Stimulated activated CD4-positive, alpha-beta T cell treated with anti-CD3 and anti-CD28 coated beads, Interleukin-15, amount 100 ng/mL, for 1 hour (primary cell): Measurements from ENCODE around the gene ZBTB47.

ENCODE experiments used
- DNase-seq, 2 donors: peaks; one replicate each; pipeline ENCODE4 v3.0.0-alpha.2; 2020; ENCODE audit warnings: low read depth in 1 of 2, low spot score in 1 of 2

ZBTB47 gene

DNA sequence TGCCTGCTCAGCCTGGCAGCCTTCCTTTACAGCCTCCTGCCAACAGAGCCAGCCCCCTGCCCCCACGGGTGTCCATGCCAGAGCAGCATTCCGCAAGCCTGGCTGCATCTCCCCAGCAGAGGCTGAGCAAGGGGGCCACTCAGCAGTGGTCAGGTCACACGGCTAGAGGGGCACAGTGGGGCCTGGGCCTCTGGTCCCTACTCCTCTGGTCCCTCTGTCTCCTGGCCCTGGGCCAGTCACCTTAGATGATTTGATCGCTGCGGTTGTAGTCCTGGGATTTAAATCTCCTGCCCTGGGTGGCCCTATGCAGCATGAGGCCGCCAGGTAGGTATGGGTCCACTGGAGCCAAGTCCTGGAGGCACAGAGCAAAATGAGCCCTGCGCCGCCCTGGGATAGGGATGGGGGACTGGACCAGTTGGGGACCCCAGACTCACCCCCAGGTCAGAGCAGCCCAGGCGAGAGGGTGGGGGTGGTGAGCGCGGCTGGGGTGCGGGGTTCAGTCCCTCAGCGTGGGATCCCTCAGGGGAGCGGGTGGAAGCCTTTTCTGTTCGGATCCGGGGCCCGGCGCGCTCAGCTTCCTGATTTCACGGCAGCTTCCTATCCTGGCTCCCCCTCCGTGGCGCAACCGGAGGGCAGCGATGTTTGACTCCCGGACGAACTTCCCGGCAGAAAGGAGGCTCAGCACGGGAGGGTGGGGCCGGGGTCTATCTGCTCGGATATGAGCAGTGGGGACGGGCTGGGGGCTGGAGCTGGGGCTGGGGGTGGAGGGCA, at the start of gene ZBTB47:
ZBTB47 (plus strand) TSS at position 138 of the 771 bp plus-strand sequence. CDS start 4,659 bp downstream, outside the sequence.
- no peak for DNase-seq

DNA sequence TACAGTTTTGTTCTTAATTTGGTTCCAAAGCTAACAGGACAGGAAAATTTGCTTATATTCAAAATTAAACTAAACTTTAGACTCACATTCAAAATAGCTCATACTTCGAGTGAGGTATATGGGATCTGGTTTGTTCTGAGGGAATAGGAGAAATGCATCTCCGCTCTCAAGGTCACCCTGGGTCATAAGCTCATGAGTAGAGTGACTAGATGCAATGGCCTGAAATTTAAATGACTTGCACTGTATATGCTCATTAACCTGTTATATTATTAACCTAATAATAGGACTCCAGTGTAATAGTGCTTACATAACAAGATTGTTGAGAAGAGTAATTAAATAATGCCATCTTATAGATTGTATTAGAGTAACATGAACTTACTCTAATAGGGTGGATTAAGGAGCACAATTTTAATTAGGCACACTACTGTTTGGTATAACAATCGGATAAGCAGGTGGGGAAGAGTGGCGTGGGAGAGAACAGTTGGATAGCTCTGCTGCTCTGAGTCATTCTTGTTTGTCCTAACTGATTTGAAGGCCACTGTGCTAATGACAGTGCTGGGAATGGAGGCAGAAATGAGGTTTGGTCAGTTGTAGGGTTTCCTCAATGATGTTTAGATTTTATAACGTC, 47.8 kb upstream of the ZBTB47 start:
- DNase-seq, result no peak

DNA sequence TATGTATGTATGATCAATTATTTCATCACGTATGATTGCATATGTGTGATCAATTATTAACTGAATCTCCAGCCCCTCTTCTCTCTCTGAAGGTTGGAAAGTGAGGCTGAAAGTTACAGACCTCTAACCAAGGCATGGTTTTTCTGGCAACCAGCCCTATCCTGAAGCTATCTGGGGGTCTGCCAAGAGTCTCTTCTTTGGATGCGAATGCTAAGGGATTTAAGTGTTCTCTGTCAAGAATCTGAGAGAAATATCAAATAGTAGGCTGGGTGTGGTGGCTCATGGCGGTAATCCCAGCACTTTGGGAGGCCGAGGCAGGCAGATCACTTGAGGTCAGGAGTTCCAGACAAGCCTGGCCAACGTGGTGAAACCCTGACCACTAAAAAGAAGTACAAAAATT, 44.9 kb upstream of the ZBTB47 start:
- no peak for DNase-seq

DNA sequence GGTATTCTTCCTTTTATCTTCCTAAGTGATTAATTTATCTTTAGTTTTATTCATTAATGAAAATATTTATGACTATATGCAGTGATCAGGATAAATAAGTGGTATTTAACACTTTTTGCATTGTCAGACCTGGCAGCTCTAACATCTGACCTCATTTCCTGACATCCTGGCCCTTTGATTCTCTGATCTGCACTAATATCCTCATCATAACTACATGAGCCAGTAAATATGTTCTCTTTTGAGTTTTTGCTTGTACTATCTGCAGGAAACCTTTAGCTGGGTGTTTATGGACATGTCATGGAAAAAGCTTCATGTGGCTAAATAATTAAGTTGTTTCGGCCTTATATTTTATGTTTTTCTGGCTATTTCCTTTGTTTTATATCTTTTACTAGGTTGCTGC, 42.5 kb upstream of the ZBTB47 start:
- no peak for DNase-seq

DNA sequence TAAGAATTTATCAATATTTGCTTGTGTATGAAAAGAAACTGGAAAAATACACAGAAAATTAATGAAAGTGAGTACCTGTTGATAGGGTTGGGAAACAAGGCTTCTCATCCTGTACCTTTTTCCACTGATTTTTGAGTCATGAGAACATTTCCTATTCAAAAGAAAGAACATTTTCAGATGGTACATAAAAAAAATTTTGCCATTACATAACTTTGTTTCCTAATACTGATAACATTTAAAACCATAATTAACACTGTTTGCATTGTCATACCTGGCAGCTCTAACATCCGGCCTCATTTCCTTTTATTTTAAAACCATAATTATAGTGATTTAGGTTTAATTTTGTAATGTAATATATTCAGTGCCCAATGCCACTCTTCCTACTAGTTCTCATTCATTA, 41.3 kb upstream of the ZBTB47 start:
- no peak for DNase-seq

DNA sequence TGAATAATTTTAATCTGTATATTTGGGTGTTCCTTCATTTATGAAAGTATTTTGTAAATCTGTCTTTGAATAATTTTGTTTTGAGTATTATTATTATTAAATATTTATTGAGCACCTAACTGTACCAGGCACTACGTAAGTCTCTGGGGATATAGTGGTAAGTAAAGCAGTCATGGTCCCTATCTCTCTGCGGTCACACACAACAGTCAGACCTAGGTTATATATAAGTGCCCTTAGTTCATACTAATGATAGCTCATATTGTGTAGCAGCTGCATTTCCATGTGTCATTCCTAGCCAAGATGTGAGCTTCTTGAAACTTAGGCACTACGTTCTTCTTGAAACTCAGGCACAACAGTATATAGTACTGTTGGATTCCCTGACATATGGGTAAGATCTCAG, 40.6 kb upstream of the ZBTB47 start:
- no peak for DNase-seq

DNA sequence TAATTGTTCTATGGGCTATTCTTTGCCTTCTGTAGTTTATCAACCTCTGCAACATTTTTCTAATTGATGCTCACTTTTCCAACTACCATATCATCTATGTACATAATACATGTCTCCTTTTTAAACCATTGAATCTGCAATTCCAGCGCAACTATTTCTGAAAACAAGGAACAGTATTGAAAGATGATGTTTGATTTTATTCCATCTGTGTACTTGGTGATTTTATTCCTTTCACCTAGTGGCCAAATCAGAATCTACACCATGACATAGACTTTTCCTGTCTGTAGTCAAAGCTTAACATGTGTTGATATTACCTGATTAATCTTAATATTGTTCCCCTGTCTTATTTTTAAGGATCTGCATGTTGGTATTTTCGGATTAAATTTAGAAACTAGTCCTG, 40.0 kb upstream of the ZBTB47 start:
- DNase-seq, result no peak

DNA sequence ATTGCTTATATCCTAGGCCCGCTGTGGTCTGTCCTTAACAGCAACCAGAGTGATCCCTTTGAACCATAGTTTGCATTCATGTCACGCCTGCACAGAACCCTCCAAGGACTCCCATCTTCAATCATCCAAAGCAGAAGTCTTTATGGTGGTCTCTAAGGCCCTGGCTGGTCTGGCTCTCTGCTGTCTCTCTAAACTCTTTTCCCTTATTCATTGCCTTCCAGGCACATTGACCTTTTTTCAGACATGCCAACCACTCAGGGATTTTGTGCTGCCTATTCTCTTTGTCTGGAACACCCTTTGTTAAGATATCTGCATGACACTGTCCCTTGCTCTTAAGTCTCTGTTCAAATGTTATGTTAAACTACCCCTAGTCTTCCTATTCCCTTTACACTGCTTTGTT, 21.9 kb upstream of the ZBTB47 start:
- no peak for DNase-seq

DNA sequence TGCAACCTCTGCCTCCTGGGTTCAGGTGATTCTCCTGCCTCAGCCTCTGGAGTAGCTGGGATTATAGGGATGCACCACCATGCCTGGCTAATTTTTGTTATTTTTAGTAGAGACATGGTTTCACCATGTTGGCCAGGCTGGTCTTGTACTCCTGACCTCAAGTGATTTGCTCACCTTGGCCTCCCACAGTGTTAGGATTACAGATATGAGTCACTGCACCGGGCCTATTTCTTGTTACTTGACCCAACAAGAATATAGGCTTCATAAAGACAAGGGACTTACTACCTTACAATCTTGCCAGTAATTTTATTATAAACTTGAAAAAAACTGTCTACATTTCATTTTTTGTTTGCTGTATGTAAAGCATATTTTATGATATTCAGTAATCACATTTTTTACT, 21.4 kb upstream of the ZBTB47 start:
- no peak for DNase-seq

DNA sequence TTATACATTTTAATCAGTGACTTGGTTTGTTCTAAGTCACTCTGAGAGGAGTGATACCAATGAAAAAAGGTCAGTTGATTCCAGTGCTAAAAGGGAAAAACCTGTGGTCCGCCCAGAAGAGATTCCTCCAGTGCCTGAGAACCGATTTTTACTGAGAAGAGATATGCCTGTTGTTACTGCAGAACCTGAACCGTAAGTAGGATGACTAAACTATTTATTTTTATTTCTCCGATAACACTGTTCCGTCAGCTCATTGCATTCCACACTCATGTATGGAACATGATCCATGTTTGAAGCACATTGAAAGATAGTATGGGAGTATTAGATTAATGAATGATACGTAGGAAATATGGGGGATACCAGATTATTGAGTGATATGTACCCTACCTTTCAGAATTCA, 20.0 kb upstream of the ZBTB47 start:
- no peak for DNase-seq

DNA sequence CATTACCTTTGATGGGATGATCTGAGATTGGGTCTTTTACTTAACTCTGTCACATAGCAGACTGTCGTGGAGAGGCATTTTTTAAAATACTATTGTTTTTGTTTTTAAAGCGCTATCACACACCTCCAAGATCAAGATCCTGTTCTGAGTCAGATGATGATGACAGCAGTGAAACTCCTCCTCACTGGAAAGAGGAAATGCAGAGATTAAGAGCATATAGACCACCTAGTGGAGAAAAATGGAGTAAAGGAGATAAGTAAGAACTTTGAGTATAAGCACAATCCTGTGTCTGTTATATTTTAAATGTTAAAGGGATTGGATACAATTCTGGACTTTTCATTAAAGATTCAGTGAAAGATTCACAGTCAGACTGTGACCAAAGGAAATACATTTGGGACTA, 18.4 kb upstream of the ZBTB47 start:
- no peak for DNase-seq

DNA sequence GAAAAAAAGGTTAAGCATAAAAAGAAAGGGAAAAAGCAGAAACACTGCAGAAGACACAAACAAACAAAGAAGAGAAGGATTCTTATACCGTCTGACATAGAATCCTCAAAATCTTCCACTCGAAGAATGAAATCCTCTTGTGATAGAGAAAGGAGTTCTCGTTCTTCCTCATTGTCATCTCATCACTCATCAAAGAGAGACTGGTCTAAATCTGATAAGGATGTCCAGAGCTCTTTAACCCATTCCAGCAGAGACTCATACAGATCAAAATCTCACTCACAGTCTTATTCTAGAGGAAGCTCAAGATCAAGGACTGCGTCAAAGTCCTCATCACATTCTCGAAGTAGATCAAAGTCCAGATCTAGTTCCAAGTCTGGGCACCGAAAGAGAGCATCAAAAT, 16.5 kb upstream of the ZBTB47 start:
- DNase-seq, result no peak

DNA sequence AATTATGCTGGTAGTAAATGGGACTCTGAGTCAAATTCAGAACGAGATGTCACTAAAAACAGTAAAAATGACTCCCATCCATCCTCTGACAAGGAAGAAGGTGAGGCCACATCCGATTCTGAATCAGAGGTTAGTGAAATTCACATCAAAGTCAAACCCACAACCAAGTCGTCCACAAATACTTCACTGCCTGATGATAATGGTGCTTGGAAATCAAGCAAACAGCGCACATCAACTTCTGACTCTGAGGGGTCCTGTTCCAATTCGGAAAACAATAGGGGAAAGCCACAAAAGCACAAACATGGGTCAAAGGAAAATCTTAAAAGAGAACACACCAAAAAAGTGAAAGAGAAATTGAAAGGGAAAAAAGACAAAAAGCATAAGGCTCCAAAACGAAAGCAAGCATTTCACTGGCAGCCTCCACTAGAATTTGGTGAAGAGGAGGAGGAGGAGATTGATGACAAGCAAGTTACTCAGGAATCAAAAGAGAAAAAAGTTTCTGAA, 15.1 kb upstream of the ZBTB47 start:
- DNase-seq, result no peak

DNA sequence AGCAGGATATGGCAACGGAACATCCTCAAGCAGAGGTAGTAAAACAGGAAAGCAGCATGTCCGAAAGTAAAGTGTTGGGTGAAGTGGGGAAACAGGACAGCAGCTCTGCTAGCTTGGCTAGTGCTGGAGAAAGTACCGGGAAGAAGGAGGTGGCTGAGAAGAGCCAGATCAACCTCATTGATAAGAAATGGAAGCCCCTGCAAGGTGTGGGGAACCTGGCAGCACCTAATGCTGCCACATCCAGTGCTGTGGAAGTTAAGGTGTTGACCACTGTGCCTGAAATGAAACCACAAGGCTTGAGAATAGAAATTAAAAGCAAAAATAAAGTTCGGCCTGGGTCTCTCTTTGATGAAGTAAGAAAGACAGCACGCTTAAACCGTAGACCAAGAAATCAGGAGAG, 14.3 kb upstream of the ZBTB47 start:
- DNase-seq, result no peak

DNA sequence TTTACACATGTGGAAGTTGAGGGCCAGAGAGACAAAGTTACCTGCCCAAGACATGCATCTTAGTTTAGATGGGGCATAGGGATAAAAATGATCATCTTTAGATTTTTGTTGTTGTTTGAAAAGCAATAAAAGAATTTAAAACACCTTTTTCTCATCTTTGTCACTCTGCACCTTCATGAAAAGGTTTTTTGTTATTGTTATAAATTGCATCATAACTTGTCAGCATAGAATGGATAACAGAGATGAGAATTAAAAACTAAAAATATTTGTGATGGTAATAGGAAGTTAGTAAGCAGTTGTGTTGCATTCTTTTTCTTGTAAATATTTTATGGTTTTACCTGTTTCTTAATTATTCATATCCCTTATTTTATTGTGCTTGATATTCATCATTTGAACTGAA, 13.4 kb upstream of the ZBTB47 start:
- DNase-seq, result no peak

DNA sequence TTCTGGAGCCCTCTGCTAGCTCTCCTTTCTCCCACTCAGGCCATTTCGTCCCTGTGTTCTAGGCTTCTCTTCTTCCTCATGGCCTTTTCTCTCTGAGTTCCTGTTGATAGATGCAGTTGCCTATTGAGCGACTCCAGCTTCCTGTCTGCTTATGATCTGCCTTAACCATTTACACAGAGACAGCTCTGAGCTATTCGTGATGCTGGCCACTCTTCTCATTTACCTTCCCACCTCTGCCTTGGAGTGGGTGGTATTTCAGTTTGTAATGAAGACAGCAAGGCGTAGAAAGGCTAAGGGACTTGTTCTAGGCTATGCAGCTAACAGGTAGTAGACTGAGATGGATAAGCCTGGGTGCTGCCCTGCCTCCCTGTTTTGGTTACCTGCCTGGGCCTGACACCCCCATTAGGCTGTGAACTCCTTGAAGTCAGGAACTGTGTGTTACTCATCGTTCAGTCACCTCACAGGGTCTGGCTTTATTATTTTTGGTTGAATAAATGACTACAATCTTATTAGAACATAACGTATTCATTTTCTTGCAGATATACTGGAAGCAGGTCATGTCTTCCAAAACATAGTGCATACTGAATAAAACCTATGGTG, 12.6 kb upstream of the ZBTB47 start:
- DNase-seq, result no peak

DNA sequence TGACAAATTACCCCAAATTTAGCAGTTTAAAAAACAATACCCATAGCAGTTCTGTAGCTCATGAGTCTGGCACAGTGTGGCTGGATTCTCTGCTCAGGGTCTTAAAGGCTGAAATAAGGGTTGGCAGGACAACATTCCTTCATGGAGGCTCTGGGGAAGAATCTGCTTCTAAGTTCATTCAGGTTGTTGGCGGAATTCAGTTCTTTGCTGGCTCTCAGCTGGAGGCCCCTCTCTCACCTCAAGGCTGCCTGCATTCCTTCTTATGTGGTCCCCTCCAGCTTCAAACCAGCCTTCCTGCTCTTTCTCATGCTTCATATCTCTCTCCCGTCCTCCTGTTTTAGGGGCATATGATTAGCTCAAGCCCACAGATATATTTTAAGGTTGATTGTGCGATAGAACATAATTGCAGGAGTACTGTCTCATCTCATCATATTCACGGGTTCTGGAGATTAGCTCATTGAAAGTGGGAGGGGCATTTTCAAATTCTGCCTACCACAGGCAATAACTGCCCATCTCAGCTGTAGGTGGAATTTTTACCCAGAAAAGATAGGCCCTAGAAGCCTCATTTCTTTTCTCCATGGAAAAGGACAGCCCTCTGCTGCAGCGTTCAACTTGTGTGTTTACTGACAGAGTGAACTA, 5.6 kb upstream of the ZBTB47 start:
- DNase-seq, result no peak

DNA sequence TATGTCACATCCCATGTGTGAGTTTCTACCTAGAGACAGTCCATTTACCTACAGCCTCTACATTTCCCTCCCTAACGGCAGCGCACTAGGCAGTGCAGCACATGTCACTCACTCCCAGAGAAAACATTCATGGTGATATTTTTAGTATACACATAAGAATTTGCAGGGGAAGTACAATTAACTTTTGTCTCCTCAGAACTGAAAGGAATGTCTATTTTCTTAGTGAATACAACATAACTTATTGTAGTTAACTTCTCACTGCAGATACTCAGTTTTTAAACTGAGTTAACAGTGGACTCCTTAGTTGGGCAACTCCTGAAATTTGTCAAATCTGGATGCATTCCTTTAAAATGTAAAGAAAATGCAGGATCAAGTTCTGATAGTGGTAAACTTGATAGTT, 4.5 kb upstream of the ZBTB47 start:
- DNase-seq, result no peak

DNA sequence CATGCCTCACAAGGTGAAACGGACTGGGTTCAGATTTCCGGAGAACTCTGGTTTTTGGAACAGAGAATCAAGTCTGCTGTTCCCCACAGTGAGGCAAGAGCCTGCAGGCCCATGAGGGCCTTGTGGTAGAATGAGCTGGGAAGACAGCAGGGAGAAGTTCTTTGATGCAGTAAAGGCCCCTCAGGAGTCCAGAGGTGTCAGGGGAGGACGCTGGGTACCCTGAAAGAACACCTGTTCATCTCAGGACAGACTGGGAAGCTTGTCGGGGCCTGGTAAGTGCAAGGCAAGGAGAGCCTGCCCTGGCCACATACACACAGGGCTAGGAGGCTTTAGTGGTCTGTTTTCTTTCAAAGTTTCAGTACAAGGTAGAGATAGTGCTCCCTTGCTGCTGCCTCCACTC, 3.7 kb upstream of the ZBTB47 start:
- DNase-seq, result no peak

DNA sequence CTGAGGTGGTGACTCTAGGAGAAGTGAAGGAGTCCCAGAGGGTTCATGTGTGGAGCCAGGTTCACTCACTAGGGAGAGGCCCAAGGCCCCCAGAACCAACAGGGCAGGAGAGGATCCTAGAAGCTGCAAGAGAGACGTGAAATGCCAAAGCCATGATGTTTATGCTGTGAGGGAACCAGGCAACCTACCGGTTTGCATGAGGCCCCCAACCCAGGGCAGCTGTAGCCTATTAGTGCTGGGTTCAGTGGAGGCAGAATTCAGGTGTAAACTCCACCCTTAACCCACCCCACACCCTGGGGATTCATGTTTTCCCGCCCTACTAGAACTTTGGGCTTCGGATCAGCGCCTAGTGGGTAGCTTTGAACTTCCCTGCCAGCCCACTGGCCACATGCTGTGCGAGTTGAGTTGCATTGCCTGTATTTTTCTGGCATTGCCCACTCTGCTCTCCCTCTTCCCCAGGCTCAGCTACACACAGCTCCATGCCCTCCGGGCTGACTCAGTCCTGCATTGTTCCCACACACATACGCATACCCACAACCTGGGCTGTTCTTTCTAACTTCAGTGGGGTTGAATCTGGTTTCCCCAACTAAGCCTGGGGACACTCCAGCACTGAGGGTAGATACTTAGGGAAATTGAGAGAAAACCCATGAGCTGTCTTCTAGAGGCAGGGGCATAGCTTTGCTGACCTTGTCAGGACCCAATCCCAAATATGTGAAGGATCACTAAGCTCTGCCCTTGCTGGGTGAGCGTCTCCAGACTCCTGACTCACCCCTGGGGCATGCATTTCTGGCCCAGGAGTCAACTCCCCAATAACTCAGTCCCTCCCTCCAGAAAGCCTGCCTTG, 2.0 kb upstream of the ZBTB47 start:
- DNase-seq, result no peak

DNA sequence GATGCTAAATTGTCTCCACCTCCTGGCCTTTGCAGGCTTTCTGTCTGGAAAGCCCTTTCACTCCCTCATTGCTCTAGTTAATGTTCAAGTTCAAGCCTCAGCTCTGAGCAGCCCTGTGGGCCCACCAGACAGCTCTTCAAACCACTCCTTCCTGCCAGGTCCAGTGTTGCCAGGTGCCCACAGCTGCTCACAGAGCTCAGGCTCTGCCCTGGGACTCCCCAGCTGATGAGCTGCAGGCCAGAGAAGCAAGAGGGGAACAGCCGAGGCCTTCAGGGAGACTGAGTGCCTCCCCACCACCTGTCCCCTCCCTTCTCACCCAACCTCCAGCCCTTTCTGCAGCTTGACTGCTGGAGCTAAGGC, 1.3 kb upstream of the ZBTB47 start:
- no peak for DNase-seq
